Adipose tissue (tissue), 3 donors: ENCODE data around the gene CPNE2. TPM values are rescaled to one million over a fixed set of nuclear protein-coding genes. Genes with fewer than 3 reads are reported as not detected.
"Not testable (repeated sequence)": the region's sequence is repeated elsewhere in the genome, so short reads cannot be mapped to it uniquely, and the experiment has no call there.

ENCODE experiments used
- H3K27ac ChIP-seq: one replicate; pipeline ENCODE4 v1.5.1; 2013; ENCODE audit warnings: low read depth, low read length
- WGBS, 3 donors: extraction: QIAGEN DNeasy Blood & Tissue Kit; methylation state at CpG; one replicate each; pipeline ENCODE4 v1.1.7; 2013; 5-methylcytosine and 5-hydroxymethylcytosine counted together
- polyA plus RNA-seq, 3 donors: library from polyadenylated mRNA; stranded (reverse); fragments of 200-250 nt; gene quantifications; one replicate each; pipeline ENCODE4 v1.2.3, GENCODE V29; 2013
- donor health status: healthy with polysubstance abuse.
- donor health status: Bipolar disorder and iron deficiency.
- donor health status: healthy.

CPNE2 gene
- polyA plus RNA-seq, 3 donors: 10.1 to 45.8 (median 41.9) TPM

- no peak overlapping the region for H3K27ac ChIP-seq
- WGBS, 3 donors: 85 to 94% (median 87%) methylated on average over 4 of the region's 4 CpGs
These were observed 25.8 kb upstream of the CPNE2 start for GRCh38 chr16:57066625-57067024.

GRCh38 chr16:57067347-57067746 lies 25.0 kb upstream of the CPNE2 start:
- WGBS, 3 donors: 87 to 98% (median 98%) methylated on average over 3 of the region's 3 CpGs

GRCh38 chr16:57069053-57069452 lies 23.3 kb upstream of the CPNE2 start:
- no peak overlapping the region for H3K27ac ChIP-seq
- 69 to 91% (median 77%) methylated on average over 7 of the region's 7 CpGs for WGBS, 3 donors

More at GRCh38 chr16:57067347-57067746, 25.0 kb upstream of the CPNE2 start:
- no peak overlapping the region for H3K27ac ChIP-seq

GRCh38 chr16:57069635-57070370 lies 22.6 kb upstream of the CPNE2 start:
- 78 to 80% (median 80%) methylated on average over 8 of the region's 8 CpGs for WGBS, 3 donors
- H3K27ac ChIP-seq: no peak overlapping the region

- 98 to 100% (median 100%) methylated on average over 2 of the region's 2 CpGs for WGBS, 3 donors
- H3K27ac ChIP-seq: no peak overlapping the region
These were observed 22.0 kb upstream of the CPNE2 start for GRCh38 chr16:57070424-57070823.

- 90 to 93% (median 92%) methylated on average over 4 of the region's 4 CpGs for WGBS, 3 donors
These were observed 21.2 kb upstream of the CPNE2 start for GRCh38 chr16:57071081-57071732.

GRCh38 chr16:57071831-57072582 lies 20.4 kb upstream of the CPNE2 start:
- WGBS, 3 donors: 78 to 87% (median 83%) methylated on average over 3 of the region's 3 CpGs
- H3K27ac ChIP-seq: no peak overlapping the region

More at GRCh38 chr16:57071081-57071732, 21.2 kb upstream of the CPNE2 start:
- H3K27ac ChIP-seq: not testable (repeated sequence)

- 57 to 73% (median 72%) methylated on average over 8 of the region's 8 CpGs for WGBS, 3 donors
- H3K27ac ChIP-seq: no peak overlapping the region
These were observed 19.6 kb upstream of the CPNE2 start for GRCh38 chr16:57072616-57073275.

GRCh38 chr16:57077714-57078113 lies 14.7 kb upstream of the CPNE2 start:
- no peak overlapping the region for H3K27ac ChIP-seq
- WGBS, 3 donors: 73 to 83% (median 81%) methylated on average over 7 of the region's 7 CpGs

- no peak overlapping the region for H3K27ac ChIP-seq
These were observed 10.6 kb upstream of the CPNE2 start for GRCh38 chr16:57081744-57082143.

GRCh38 chr16:57082664-57083063 lies 9.7 kb upstream of the CPNE2 start:
- no peak overlapping the region for H3K27ac ChIP-seq
- 92 to 95% (median 94%) methylated on average over 6 of the region's 6 CpGs for WGBS, 3 donors

GRCh38 chr16:57083485-57084126 lies 8.8 kb upstream of the CPNE2 start:
- WGBS, 3 donors: 74 to 79% (median 76%) methylated on average over 7 of the region's 7 CpGs
- H3K27ac ChIP-seq: no peak overlapping the region

GRCh38 chr16:57084257-57084770 lies 8.1 kb upstream of the CPNE2 start:
- no peak overlapping the region for H3K27ac ChIP-seq
- 9 to 13% (median 11%) methylated on average over 9 of the region's 9 CpGs for WGBS, 3 donors

GRCh38 chr16:57084996-57085395 lies 7.4 kb upstream of the CPNE2 start:
- H3K27ac ChIP-seq: no peak overlapping the region
- WGBS, 3 donors: 57 to 81% (median 63%) methylated on average over 7 of the region's 7 CpGs

- H3K27ac ChIP-seq: no peak overlapping the region
- WGBS, 3 donors: 78 to 92% (median 83%) methylated on average over 2 of the region's 2 CpGs
These were observed 5.4 kb upstream of the CPNE2 start for GRCh38 chr16:57087003-57087402.

GRCh38 chr16:57089406-57089805 lies 3.0 kb upstream of the CPNE2 start:
- no peak overlapping the region for H3K27ac ChIP-seq
- WGBS, 3 donors: 81 to 90% (median 88%) methylated on average over 8 of the region's 8 CpGs

GRCh38 chr16:57091200-57091974 lies 996 bp upstream of the CPNE2 start:
- no peak overlapping the region for H3K27ac ChIP-seq
- 20 to 22% (median 20%) methylated on average over 24 of the region's 24 CpGs for WGBS, 3 donors
